Epithelial cell of esophagus (primary cell): ENCODE measurements around the gene COL16A1.
A peak's percentile ranks its signal among the peaks of the same experiment; 100 is the strongest.

ENCODE experiments used
- DNase-seq: peaks from one replicate; pipeline ENCODE4 v3.0.0; 2010; ENCODE audit warnings: low read depth
- H3K4me3 ChIP-seq: 2 replicates; pipeline ENCODE4 v1.5.1; 2011; ENCODE audit warnings: mild to moderate bottlenecking, low read length, control low read depth
- CTCF ChIP-seq: IDR thresholded peaks from 2 replicates; pipeline ENCODE4 v1.5.1; 2011; ENCODE audit warnings: low read depth, mild to moderate bottlenecking, low read length, control low read depth, inconsistent platforms; ENCODE audit not compliant: insufficient read depth; ENCODE audit errors: missing control alignments

COL16A1 gene

GRCh38 chr1:31742462-31743212 lies 38.8 kb upstream of the COL16A1 start:
- DNase-seq = no peak
- H3K4me3 ChIP-seq = no peak overlapping the region
- TF ChIP-seq CTCF = no peak

DNA sequence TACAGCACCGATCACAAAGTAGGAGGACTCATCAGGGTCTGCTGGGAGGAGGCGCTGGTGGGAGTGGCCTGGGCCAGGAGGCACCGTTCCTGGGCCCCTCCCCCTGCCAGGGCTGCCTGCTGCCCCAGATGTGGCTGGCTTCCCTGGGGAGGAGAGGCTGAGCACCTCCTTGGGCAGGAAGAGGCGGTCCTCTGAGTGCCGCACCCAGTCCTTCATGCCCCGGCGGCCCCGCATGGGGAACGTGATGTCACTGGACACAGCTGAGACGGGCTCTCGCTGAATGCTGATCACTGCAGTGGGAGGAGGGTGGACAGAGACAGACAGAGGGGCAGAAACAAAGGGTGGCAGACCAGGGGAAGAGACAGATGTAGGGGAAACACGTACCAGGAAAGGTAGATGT lies 35.5 kb upstream of the COL16A1 start:
- DNase-seq = peak; percentile 59
- TF ChIP-seq CTCF = no peak
- no peak overlapping the region for H3K4me3 ChIP-seq

DNA sequence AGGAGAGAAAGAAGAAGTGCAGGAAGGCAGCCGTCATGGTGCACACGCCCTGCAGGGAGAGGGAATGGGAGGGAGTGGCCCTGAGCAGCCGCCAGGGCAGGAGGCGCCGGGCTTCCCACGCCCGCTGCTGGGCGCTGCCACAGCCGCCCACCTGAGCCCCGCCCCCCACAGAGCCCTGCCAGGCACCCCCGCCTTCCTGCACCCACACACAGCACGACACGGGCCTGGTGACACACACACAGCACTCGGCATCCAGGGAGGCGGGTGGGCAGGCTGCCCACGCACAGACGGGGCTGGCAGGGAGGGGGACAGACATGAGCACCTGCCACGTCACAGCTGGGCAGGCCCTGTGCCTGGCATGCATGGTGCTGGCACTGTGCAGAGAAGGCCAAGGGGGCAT lies 32.9 kb upstream of the COL16A1 start:
- H3K4me3 ChIP-seq = no peak overlapping the region
- TF ChIP-seq CTCF = no peak
- DNase-seq = peak; percentile 48

- no peak overlapping the region for H3K4me3 ChIP-seq
- no peak for DNase-seq
- no peak for TF ChIP-seq CTCF
Measured at GRCh38 chr1:31735571-31735970, 31.8 kb upstream of the COL16A1 start.

DNA sequence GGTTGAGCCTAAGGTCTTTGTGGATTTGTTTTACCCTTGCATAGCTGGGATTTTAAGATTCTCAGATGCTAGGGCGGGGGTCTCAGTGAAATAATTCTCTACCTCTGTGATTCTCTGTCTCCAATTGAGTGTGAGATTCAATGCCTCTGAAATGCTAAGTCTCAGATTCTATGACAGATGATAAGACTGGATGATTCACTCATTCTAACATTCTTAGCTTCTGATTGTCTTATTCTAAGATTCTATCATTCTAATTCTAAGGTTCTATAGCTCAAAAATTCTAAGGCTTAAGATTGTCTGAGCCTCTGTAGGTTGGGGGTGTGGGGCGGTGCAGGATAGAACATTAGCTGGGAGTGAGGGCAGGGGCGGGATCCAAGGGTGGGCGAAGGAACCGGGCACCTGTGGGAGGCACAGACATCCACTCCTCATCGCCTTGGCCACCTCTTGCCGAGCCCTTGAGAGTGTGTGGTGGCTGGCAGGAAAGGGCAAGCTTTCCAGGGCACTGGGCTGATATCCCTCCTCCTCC lies 30.8 kb upstream of the COL16A1 start:
- no peak overlapping the region for H3K4me3 ChIP-seq
- no peak for TF ChIP-seq CTCF
- DNase-seq = no peak

DNA sequence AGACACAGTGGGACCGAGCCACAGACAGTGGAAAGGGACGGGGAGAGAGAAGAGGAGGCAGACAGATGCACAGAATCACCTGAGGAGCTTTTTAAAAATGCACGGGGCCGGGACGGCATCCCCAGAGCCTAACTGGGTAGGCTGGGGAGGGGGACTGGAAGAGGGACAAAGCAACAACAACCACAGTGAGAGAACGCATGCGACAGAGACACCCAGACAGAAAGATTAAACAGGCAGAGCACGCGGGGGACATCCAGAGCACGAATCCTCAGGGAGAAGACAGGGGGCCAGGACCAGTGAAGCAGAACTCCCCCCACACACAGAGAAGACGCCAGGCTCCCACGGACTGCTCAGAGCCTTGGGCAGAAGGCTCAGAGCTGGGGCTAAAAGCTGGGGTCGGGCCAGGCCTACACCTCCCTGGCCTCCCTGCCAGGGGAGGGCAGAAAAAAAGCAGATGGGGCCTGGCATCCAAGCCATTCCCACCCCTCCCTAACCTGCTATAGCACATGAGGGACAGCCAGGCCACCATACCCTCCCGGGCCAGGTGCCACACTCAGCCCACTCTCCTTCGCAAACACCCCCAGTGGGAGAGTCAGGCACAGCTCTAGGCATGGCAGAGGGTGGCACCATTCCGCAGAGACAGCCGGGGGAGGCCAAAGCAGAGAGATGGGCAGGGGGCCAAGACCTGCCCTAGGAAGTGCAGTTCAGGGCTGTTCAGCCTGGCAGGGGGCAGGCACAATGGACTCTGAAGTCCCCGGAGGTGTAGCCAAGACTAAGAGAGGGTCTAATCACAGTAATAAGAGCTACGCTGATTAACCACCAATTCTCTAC lies 29.8 kb upstream of the COL16A1 start:
- TF ChIP-seq CTCF = no peak
- H3K4me3 ChIP-seq = no peak overlapping the region
- DNase-seq = no peak
